Keratinocyte (primary cell): ENCODE measurements around the gene SYNM. TPM values are rescaled to one million over a fixed set of nuclear protein-coding genes. Genes with fewer than 3 reads are reported as not detected.

Experiments used
- DNase-seq: peaks from one replicate; pipeline ENCODE4 v3.0.0-alpha.2; 2011; ENCODE audit warnings: low read depth, missing footprints, low spot score
- FAIRE-seq: peaks from 2 replicates; lab custom pipeline; 2011; peaks lifted over from hg19 to GRCh38; lab: Jason Lieb, UNC
- H2AFZ ChIP-seq: 2 replicates; pipeline ENCODE4 v1.6.0; 2012; ENCODE audit warnings: low read length, control low read depth, inconsistent platforms; ENCODE audit not compliant: control insufficient read depth
- H3K27ac ChIP-seq: 2 replicates; pipeline ENCODE4 v1.5.1; 2011; ENCODE audit warnings: low read length; ENCODE audit not compliant: control insufficient read depth, insufficient read depth
- H3K27me3 ChIP-seq: 3 replicates; pipeline ENCODE4 v1.6.0; 2011; ENCODE audit warnings: low read length; ENCODE audit not compliant: control insufficient read depth, insufficient read depth; ENCODE audit errors: extremely low read depth
- H3K36me3 ChIP-seq, 2 experiments: 2 replicates in 1 of 2; 3 replicates in 1 of 2; pipeline ENCODE4 v1.5.1; 2011; ENCODE audit warnings: low read length in 2 of 2, mild to moderate bottlenecking in 1 of 2; ENCODE audit not compliant: control insufficient read depth in 2 of 2, insufficient read depth in 2 of 2; ENCODE audit errors: extremely low read depth in 1 of 2
- H3K4me1 ChIP-seq: 3 replicates; pipeline ENCODE4 v1.5.1; 2011; ENCODE audit warnings: low read length; ENCODE audit not compliant: control insufficient read depth, insufficient read depth; ENCODE audit errors: extremely low read depth
- H3K4me2 ChIP-seq: 3 replicates; pipeline ENCODE4 v1.6.0; 2011; ENCODE audit warnings: low read depth, low read length; ENCODE audit not compliant: control insufficient read depth, insufficient read depth; ENCODE audit errors: extremely low read depth
- H3K4me3 ChIP-seq, 3 experiments: fragments of 200-600 bp in 1 of 3; sonication (generic) in 1 of 3; 2 replicates in 2 of 3; 3 replicates in 1 of 3; pipeline ENCODE4 v1.5.1; 2011 to 2016; ENCODE audit warnings: low read length in 3 of 3, mild to moderate bottlenecking in 3 of 3, control low read depth in 2 of 3, inconsistent platforms in 1 of 3, low read depth in 1 of 3, mixed read lengths in 1 of 3, mixed run types in 1 of 3, moderate library complexity in 1 of 3; ENCODE audit not compliant: control insufficient read depth in 2 of 3, insufficient read depth in 2 of 3; ENCODE audit errors: extremely low read depth in 1 of 3
- H3K79me2 ChIP-seq: 2 replicates; pipeline ENCODE4 v1.6.0; 2012; ENCODE audit warnings: low read length; ENCODE audit not compliant: control insufficient read depth, insufficient read depth
- H3K9ac ChIP-seq: 3 replicates; pipeline ENCODE4 v1.6.0; 2011; ENCODE audit warnings: low read length; ENCODE audit not compliant: control insufficient read depth, insufficient read depth; ENCODE audit errors: extremely low read depth
- H3K9me1 ChIP-seq: 3 replicates; pipeline ENCODE4 v1.6.0; 2011; ENCODE audit warnings: low read length; ENCODE audit not compliant: control insufficient read depth, insufficient read depth; ENCODE audit errors: extremely low read depth
- H3K9me3 ChIP-seq: 2 replicates; pipeline ENCODE4 v1.5.1; 2012; ENCODE audit warnings: low read depth, low read length; ENCODE audit not compliant: control insufficient read depth
- H4K20me1 ChIP-seq: 3 replicates; pipeline ENCODE4 v1.6.0; 2011; ENCODE audit warnings: low read length; ENCODE audit not compliant: control insufficient read depth, insufficient read depth; ENCODE audit errors: extremely low read depth
- CTCF ChIP-seq, 3 experiments: IDR thresholded peaks in 1 of 3; conservative IDR thresholded peaks in 1 of 3; optimal IDR thresholded peaks in 1 of 3; 2 replicates in 2 of 3; 3 replicates in 1 of 3; pipeline versions ENCODE3 to v1.5.1; 2011; ENCODE audit warnings: low read length in 3 of 3, mild to moderate bottlenecking in 3 of 3, moderate library complexity in 2 of 3, control low read depth in 1 of 3, inconsistent platforms in 1 of 3; ENCODE audit not compliant: insufficient read depth in 2 of 3; ENCODE audit errors: extremely low read depth in 1 of 3
- EZH2 ChIP-seq: IDR thresholded peaks from one replicate; pipeline ENCODE4 v1.6.1; 2012; ENCODE audit warnings: inconsistent platforms, mild to moderate bottlenecking, low read length, moderate library complexity
- dilution Hi-C: fragments of 300-500 bp; cut with MboI; formaldehyde crosslinking; loops from one replicate; pipeline ENCODE4 v1.7.0; 2020; ENCODE audit warnings: low sequenced_read_pairs; ENCODE audit not compliant: extremely low pct_ligation_motif_present
- polyA plus RNA-seq, 5 experiments: library from polyadenylated mRNA; depleted of rRNA in 3 of 5; stranded (reverse) in 3 of 5; stranded (forward) in 1 of 5; unstranded in 1 of 5; fragments of >200 nt; gene quantifications; 1 replicate in 1 of 5; 2 replicates in 3 of 5; 3 replicates in 1 of 5; pipeline versions ENCODE4 v1.2.1 to v1.2.3, GENCODE V29; 2011 to 2012; ENCODE audit warnings: missing spikeins in 2 of 5, low read depth in 1 of 5, low replicate concordance in 1 of 5

Gene SYNM
- polyA plus RNA-seq, 1 donor (not counting 4 experiments of a cell fraction or from before 2014, with no cell fraction given): 0.09 TPM

GRCh38 chr15:99103279-99103678 lies 1.6 kb upstream of the SYNM start:
- Histone ChIP-seq H3K4me2 (no peak overlapping the region), H3K4me1 (no peaks in the 10 kb centered on the region), H3K9ac (no peak overlapping the region), H4K20me1 (no peaks in the 10 kb centered on the region), H3K4me3 (no peak overlapping the region), H3K27ac (no peak overlapping the region), H2AFZ (no peak overlapping the region), H3K9me1 (no peaks in the 10 kb centered on the region), H3K9me3 (no peaks in the 10 kb centered on the region), H3K79me2 (no peaks in the 10 kb centered on the region), H3K27me3 (peaks cover 64% of the 10 kb centered on the region), H3K36me3 (no peaks in the 10 kb centered on the region)
- dilution Hi-C loops: no loop called here
- FAIRE-seq (no peak), DNase-seq (no peak)
- TF ChIP-seq EZH2 (no peak), CTCF (optimal IDR thresholded peaks at IDR 0.05 in 1 of 3, IDR thresholded peaks at IDR 0.05 in 1 of 3, conservative IDR thresholded peaks at IDR 0.05 in 1 of 3; ENCODE audit: extremely low read depth in 1 of 3, insufficient read depth in 2 of 3, low read length in 3 of 3) (no peak)

- dilution Hi-C loops: no loop called here
- no peaks in the 10 kb centered on the region for H3K79me2 ChIP-seq
- peak overlapping the region; percentile 58 for H2AFZ ChIP-seq
Measured at GRCh38 chr15:99105514-99106341, 848 bp downstream of the SYNM start.

More at GRCh38 chr15:99105514-99106341, 848 bp downstream of the SYNM start:
- H3K27ac ChIP-seq: no peak overlapping the region
- H3K9me3 ChIP-seq: no peaks in the 10 kb centered on the region
- H3K4me3 ChIP-seq: peak overlapping the region; percentile 7 to 34 (median 10)
- no peak overlapping the region for H3K9ac ChIP-seq
- no peaks in the 10 kb centered on the region for H3K36me3 ChIP-seq
- TF ChIP-seq CTCF (optimal IDR thresholded peaks at IDR 0.05 in 1 of 3, IDR thresholded peaks at IDR 0.05 in 1 of 3, conservative IDR thresholded peaks at IDR 0.05 in 1 of 3; ENCODE audit: extremely low read depth in 1 of 3, insufficient read depth in 2 of 3, low read length in 3 of 3) (peak in 1 of 3 experiments; percentile 61), EZH2 (peak; percentile 78)
- H4K20me1 ChIP-seq: no peaks in the 10 kb centered on the region
- peaks cover 47% of the 10 kb centered on the region for H3K27me3 ChIP-seq
- no peak for DNase-seq
- H3K9me1 ChIP-seq: no peaks in the 10 kb centered on the region
- FAIRE-seq: no peak
- no peaks in the 10 kb centered on the region for H3K4me1 ChIP-seq
- H3K4me2 ChIP-seq: peak overlapping the region; percentile 41
